AG04449 (cell line): ENCODE results near the gene FAM3B.

Experiments
- CTCF ChIA-PET: fragments of 350-600 bp; formaldehyde crosslinking; extraction: SDS; loops from one replicate; lab custom pipeline; 2021; ENCODE audit warnings: antibody characterized with exemption; lab: Yijun Ruan, JAX
- POLR2A ChIA-PET: fragments of 400-600, 350-600 bp; formaldehyde crosslinking; extraction: SDS; loops from one replicate; lab custom pipeline; 2020; ENCODE audit warnings: antibody characterized with exemption, inconsistent platforms; lab: Yijun Ruan, JAX
- DNase-seq: peaks from one replicate; pipeline ENCODE4 v3.0.0-alpha.2; 2010; ENCODE audit warnings: low read depth, low spot score
- H3K4me3 ChIP-seq: 2 replicates; pipeline ENCODE4 v1.5.1; 2011; ENCODE audit warnings: low read depth, mild to moderate bottlenecking, control low read depth, low read length
- TF ChIP-seq, protein P1 (sequence below): IDR thresholded peaks from one replicate; pipeline ENCODE4 v1.5.1; 2011; ENCODE audit warnings: mild to moderate bottlenecking, moderate library complexity, low read length, control low read depth, inconsistent platforms; ENCODE audit not compliant: insufficient read depth; ENCODE audit errors: missing control alignments

Gene FAM3B

DNA sequence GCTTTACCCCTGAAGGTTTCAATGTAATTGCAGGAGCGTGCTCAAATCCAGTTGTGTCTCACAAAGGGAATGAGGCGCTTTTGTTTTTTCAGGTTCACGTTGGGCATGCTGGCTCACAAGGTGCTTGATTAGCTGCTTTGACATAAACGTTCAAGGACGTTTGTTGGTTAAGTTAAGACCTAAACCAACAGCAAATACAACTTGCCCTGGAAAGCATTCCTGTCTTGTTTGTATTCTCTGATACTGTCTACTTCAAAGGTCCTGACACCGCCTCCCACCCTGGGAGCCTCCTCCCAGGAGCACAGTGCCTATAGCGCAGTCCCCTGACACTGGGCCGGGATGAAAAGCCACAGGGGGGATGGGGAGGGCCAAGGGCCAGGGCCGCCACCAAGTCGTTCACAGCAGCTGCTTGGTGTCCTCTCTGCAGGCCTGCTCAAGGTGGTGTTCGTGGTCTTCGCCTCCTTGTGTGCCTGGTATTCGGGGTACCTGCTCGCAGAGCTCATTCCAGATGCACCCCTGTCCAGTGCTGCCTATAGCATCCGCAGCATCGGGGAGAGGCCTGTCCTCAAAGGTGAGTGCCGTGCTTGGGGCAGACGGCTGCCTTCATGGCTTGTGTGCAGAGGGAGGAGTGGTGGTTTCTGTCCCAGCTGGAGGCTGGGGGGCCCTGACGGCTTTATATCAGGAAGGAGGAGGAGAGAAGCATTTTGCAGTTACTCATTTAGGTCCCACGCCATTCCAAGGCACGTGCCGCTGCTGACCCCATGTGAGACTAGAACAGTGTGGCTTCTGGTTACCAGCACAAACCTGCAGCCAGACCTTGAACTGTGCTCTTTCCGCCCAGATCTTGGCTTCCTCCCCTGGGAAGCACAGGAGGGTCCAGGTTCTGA lies 6.1 kb downstream of the FAM3B start:
- POLR2A ChIA-PET: no interaction called here
- CTCF ChIA-PET: interaction anchor here (1.8 kb wide), 1 partner anchor 39 kb away, joined by 5 read pairs; no protein-coding TSS in a partner anchor
- DNase-seq: no peak
- TF ChIP-seq, protein P1, sequence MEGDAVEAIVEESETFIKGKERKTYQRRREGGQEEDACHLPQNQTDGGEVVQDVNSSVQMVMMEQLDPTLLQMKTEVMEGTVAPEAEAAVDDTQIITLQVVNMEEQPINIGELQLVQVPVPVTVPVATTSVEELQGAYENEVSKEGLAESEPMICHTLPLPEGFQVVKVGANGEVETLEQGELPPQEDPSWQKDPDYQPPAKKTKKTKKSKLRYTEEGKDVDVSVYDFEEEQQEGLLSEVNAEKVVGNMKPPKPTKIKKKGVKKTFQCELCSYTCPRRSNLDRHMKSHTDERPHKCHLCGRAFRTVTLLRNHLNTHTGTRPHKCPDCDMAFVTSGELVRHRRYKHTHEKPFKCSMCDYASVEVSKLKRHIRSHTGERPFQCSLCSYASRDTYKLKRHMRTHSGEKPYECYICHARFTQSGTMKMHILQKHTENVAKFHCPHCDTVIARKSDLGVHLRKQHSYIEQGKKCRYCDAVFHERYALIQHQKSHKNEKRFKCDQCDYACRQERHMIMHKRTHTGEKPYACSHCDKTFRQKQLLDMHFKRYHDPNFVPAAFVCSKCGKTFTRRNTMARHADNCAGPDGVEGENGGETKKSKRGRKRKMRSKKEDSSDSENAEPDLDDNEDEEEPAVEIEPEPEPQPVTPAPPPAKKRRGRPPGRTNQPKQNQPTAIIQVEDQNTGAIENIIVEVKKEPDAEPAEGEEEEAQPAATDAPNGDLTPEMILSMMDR: no peak
- no peak overlapping the region for H3K4me3 ChIP-seq

DNA sequence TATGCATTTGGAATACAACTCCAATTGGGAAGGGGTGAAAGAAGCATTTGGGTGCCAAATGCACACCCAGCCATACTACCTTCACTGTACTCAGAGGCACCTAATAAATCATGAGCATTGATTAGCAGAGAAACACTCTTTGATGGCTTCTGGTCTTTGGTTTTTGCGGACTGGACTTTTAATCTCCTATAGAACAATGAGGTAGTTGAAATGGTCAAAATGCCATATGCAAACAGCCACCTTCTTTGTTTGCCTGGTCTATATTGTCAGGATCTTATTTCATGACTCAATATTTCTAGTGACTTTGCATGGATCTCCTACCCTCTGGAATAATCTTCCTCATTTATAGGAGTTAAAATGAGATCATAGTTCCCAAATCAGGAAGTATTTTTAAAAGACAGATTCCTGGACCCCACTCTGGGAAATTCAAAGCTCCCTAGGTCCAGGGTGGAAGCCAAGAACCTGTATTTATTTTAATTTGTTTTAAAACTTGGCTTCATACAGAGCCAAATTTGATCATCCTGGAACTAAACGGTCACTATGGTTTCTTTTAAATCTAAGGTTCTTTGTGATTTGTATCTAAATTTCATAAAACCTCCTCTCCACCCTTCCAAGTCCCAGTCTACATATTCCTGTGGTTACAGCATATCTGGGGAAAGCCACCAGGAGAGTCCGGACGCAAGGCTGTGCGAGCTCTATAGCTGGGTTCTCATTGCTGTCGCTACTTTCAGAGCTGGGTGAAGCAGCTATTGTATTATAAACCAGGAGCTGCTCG lies 8.7 kb downstream of the FAM3B start:
- no peak for DNase-seq
- POLR2A ChIA-PET: no interaction called here
- CTCF ChIA-PET: interaction anchor here (0.9 kb wide), 1 partner anchor 159 kb away, joined by 3 read pairs; no protein-coding TSS in a partner anchor

DNA sequence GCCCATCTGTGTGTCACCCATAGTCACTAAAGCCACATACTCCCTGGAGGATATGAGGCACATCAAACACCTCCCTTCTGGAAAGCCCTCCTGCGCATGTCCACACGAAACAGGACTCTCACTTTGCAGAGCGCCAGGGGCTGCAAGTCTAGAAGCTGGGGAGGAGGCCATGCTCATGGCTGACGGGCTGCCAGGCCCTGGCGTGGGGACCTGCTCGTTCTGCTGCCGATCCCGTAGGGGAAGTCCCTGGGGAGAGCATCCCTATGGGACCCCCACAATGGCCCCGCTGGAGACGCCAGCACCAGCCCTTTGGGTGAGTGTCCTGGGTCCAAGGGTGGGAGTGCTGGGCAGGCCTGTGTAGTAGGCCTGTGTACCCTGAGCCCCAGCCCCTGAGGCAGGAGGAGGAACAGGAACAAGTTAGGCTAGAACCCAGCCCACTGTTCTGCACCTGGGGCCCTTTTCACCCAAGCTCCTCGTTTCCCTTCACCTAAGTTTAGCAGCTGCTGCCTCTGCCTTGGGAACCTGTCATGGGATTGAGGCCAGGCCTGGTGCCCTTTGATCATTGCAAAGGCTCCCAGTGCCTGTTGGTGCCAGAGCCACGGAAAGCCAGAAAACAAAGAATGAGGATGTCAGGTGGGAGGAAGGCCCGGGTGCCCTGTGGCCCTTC lies 9.9 kb downstream of the FAM3B start:
- no peak for DNase-seq
- TF ChIP-seq, protein P1: no peak
- CTCF ChIA-PET: no interaction called here
- H3K4me3 ChIP-seq: no peak overlapping the region
- POLR2A ChIA-PET: no interaction called here

More for the DNA sequence above, 8.7 kb downstream of the FAM3B start:
- no peak overlapping the region for H3K4me3 ChIP-seq
- TF ChIP-seq, protein P1: no peak

DNA sequence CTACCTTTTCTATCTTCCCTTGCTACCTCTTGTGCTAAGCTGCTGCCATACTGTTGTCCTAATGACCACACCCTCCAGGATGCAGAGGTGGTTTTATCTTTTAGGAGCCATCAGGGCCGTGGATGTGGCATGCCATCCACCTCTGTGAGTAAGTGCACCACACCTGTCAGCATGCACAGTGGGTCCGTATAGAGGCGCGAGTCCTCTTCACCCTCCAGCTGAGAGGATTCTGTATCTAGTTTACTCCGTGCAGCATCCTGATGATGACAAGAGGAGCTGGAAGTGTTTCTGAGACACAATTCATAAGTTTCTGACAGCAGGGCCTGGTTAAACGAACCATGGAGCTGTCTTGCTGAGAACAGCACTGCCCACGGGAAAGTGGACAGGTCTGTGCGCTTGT lies 11.2 kb downstream of the FAM3B start:
- TF ChIP-seq, protein P1: no peak
- no peak for DNase-seq
- H3K4me3 ChIP-seq: no peak overlapping the region
- CTCF ChIA-PET: no interaction called here
- POLR2A ChIA-PET: no interaction called here

DNA sequence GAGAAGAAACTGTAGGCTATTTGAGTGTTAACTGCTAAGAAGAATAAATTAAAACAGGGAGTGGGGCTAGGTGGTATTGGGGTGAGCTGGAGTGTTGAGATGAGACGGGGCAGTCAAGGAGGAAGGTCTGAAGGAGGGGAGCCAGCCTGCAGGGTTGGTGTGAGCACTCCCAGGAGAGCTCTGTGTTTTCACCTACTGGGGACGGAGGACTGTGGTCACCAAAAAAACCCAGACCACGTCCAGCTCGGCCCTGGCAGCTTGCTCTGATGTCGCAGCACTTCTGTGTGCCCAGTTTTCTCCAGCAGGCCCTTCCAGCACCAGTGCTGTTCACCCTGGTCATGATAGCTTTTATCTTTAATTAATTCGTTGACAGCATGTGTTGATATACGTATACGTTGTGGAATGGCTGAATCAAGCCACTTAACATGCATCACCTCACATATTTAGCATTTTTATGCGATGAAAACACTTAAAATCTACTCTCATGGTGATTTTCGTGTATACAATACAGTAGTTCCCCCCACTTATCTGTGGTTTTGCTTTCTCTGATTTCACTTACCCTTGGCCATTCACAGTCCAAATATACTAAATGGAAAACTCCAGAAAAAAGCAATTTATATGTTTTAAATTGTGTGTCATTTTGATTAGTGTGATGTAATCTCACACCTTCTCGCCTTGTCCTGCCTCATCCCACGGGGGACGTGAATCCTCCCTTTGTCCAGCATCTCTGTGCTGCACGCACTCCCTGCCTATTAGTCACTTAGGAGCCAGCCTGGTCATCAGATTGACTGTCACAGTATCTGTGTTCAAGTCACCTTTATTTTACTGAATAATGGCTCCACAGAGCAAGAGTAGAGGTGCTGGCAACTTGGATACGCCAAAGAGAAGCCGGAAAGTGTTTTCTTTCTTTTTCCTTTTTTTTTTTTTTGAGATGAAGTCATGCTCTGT lies 12.3 kb downstream of the FAM3B start:
- TF ChIP-seq, protein P1: no peak
- H3K4me3 ChIP-seq: no peak overlapping the region
- ChIA-PET POLR2A (no interaction called here), CTCF (no interaction called here)
- no peak for DNase-seq
